Right kidney (tissue), 1 donor: ENCODE results near the gene KLF11.
"Not testable (repeated sequence)": the region's sequence is repeated elsewhere in the genome, so short reads cannot be mapped to it uniquely, and the experiment has no call there.

Experiments used
- DNase-seq: peaks from one replicate; pipeline ENCODE4 v3.0.0-alpha.2; 2016

The KLF11 gene

GRCh38 chr2:10022966-10023662 is 20.2 kb upstream of the KLF11 start:
- DNase-seq: no peak

GRCh38 chr2:10026940-10027569 is 16.3 kb upstream of the KLF11 start:
- no peak for DNase-seq

- DNase-seq: no peak
These were observed 15.6 kb upstream of the KLF11 start for GRCh38 chr2:10027660-10028330.

- no peak for DNase-seq
These were observed 14.9 kb upstream of the KLF11 start for GRCh38 chr2:10028407-10028987.

- no peak for DNase-seq
These were observed 14.1 kb upstream of the KLF11 start for GRCh38 chr2:10028988-10029874.

- no peak for DNase-seq
These were observed 13.5 kb upstream of the KLF11 start for GRCh38 chr2:10029875-10030223.

DNA sequence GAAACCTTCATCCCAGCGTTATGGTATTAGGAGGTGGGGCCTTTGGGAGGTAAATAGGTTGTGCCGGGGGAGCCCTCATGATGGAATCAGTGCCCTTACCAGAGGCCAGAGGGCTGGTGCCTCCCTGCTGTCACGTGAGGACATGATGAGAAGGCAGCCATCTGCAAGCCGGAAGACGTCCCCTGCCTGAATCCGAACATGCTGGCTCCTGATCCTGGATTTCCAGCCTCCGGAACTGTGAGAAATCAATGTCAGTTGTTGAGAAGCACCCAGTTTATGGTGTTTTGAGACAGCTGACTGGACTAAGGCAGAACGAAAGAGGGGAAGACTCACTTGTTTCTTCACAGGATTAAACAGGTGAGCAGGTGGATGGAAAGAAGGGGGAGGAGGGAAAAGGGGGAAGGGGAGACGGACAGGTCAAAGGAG is 13.0 kb upstream of the KLF11 start:
- DNase-seq: no peak

DNA sequence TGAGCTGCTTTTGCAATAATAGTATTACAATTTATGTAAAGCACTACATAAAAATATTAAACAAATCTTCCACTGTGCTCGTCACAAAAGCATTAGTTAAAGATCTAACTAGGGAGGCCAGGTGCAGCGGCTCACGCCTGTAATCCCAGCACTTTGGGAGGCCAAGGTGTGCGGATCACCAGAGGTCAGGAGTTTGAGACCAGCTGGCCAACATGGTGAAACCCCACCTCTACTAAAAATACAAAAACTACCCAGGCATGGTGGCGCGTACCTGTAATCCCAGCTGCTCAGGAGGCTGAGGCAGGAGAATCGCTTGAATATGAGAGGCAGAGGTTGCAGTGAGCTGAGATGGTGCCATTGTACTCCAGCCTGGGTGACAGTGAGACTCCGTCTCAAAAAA is 12.6 kb upstream of the KLF11 start:
- DNase-seq: not testable (repeated sequence)

DNA sequence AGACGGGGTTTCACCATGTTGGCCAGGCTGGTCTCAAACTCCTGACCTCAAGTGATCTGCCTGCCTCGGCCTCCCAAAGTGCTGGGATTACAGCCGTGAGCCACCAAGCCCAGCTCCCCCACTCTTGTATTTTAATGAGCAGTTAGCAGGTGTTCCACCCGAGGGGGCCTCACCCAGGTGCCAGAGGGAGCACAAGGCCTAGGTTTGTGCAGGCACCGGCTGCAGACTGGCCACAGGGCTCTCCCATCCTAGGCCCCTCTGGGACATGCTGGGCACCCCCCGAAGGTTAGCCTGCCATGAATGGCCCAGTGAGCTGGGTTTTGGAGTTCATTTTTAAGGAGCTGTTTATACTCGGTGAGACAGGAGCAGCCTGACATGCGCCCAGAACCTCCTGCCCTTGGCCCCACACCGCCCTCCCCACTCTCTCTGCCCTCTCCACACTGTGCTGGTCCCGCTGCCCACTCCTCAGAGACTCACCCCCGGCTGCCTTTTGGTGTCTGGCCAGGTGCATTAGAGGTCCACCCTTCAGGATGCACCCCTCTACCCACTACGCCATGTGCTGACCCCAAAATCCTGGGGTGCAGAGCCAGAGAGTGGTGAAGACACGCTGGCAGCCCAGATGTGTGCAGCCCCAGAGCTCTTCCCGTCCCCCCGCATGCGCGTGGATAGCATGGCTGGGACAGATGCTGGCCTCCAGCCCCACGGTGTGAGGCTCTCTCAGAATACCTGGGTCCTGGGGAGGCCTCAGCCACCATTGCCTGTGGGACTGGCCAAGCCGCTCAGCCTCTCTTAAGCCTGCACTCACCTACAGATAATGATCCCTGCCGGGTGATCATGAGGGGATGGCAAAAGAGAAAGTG is 11.2 kb upstream of the KLF11 start:
- no peak for DNase-seq

DNA sequence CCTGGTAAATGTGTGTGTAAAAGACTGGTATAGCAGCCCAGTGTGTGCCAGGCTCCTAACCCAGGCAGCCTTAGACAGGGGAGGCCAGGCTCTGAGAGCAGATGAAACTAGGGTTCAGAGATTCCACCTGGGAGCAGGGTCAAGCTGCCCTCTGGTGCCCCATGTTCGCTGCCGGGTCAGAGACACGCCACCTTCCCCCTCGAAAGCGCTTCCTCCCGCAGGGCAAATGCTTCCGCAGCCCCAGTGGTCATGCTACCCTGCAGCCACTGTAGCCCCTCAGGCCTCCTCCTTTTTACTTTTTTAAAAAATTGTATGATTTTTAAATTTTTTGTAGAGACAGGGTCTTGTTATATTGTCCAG is 10.6 kb upstream of the KLF11 start:
- DNase-seq: no peak

GRCh38 chr2:10033251-10034006 is 9.9 kb upstream of the KLF11 start:
- no peak for DNase-seq

DNA sequence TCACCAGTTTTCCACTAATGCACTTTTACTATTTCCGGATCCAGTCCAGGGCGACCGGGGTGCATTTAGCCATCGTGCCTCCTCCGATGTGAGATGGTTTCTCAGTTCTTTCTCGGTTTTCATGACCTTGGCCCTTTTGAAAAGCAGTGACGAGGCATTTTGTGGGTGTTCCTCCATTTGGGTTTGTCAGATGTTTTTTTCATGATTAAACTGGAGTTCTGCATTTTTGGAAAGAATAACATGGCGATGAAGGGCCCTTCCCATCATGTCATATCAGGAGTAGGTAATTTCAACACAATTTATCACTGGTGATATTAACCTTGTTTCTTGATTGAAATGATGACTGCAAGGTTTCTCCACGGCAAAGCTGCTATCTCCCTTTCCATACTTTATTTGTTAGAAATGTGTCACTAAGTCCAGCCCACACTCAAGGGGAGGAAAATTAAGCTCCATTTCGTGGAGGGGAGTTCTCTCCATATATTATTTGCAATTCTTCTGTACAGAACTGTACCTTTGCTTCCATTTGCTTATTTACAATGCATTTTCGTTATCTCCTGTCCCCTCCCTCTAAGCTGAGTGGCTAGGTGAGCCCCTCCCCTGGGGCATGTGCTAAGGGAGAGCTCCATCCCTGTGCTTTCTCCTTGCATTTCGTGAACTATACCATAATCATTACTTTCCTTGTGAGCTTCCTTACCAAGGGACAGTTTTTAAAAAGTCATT is 8.9 kb upstream of the KLF11 start:
- no peak for DNase-seq

GRCh38 chr2:10035053-10035422 is 8.3 kb upstream of the KLF11 start:
- no peak for DNase-seq

GRCh38 chr2:10035633-10036032 is 7.7 kb upstream of the KLF11 start:
- no peak for DNase-seq

GRCh38 chr2:10036095-10036884 is 7.1 kb upstream of the KLF11 start:
- DNase-seq: no peak

DNA sequence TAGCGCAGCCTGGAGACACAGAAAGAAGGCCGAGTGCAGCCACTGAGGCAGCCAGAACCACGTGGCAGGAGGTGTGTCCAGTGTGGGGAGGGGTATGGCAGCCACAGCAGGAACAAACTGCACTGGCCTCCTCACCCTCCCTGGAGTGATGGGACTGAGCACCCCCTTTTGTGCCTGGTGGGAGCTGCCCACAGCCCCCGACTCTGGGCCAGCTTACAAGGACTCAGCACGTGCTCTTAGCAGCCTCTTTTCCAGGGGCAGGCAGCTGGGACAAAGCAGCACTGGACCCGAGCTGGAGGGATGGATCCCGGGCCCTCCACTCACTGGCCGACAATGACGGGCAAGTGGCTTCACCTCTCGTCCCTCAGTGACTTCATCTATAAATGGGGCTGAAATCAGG is 5.2 kb upstream of the KLF11 start:
- DNase-seq: no peak

DNA sequence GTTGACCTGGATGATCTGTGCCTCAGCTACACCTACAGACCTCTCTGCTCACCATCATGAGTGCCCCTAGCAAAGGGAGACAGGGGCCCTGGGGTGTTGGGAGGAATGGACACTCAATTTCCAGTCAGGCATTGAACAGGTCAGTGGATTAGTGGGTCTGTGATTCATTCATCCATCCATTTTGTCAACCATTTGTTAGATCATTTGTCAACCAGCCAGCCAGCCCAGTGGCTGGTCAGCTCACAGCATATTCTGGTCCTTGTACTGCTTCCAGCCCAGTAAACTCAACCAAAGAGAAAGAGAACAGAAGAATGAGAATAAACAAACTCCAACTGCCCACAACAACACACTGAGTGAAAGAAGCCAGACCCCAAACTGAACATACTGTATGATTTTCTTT is 4.6 kb upstream of the KLF11 start:
- DNase-seq: no peak

GRCh38 chr2:10039658-10040410 is 3.5 kb upstream of the KLF11 start:
- DNase-seq: no peak

DNA sequence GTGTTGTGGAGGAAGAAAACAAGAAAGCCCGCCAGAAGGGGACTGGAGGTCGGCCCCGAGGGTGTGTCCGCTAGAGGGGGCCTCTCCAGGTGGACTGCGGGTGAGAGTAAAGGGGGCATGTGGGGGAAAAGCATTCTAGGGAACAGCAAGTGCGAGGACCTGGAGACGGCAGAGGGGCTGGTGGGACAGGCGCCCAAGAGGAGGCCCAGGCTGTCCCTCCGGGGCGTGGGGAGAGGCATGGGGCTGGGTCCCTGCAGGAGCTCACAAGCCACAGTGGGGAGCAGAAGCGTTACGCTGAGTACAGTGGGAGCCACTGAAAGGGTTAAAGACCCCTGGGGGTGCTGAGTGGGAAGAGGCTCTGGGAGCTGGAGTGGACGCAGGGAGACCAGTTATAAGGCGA is 1.6 kb upstream of the KLF11 start:
- DNase-seq: no peak
